Thoracic aorta (tissue), 2 donors: Measurements from ENCODE around the gene CLN6. TPM values are rescaled to one million over a fixed set of nuclear protein-coding genes. Genes with fewer than 3 reads are reported as not detected.
"Not testable (repeated sequence)": the region's sequence is repeated elsewhere in the genome, so short reads cannot be mapped to it uniquely, and the experiment has no call there.

Experiments
- ATAC-seq: fragments of 150-250 bp; one replicate; pipeline ENCODE4 v1.8.0; 2017; ENCODE audit warnings: low read depth; ENCODE audit not compliant: insufficient number of reproducible peaks, low FRiP score
- DNase-seq: peaks from one replicate; pipeline ENCODE4 v3.0.0-alpha.2; 2020; ENCODE audit warnings: low spot score
- H3K27ac ChIP-seq, 2 donors: fragments of 200-600 bp; sonication (generic); 1 replicate in 1 of 2; 2 replicates in 1 of 2; pipeline ENCODE4 v1.5.1; 2016; ENCODE audit warnings: mild to moderate bottlenecking in 2 of 2, moderate library complexity in 2 of 2
- H3K27me3 ChIP-seq: fragments of 200-600 bp; sonication (generic); replicated peaks from 2 replicates; pipeline ENCODE4 v1.6.0; 2016; ENCODE audit warnings: mild to moderate bottlenecking; ENCODE audit not compliant: insufficient read depth
- H3K36me3 ChIP-seq: fragments of 200-600 bp; sonication (generic); one replicate; pipeline ENCODE4 v1.5.1; 2016
- H3K4me1 ChIP-seq, 2 donors: fragments of 200-600 bp; sonication (generic); 1 replicate in 1 of 2; 2 replicates in 1 of 2; pipeline versions ENCODE4 v1.5.1 to v1.6.0; 2016; ENCODE audit warnings: low read depth in 2 of 2, mild to moderate bottlenecking in 1 of 2; ENCODE audit not compliant: control insufficient read depth in 1 of 2
- H3K4me3 ChIP-seq: fragments of 200-600 bp; sonication (generic); 2 replicates; pipeline ENCODE4 v1.5.1; 2016; ENCODE audit warnings: mild to moderate bottlenecking
- H3K9me3 ChIP-seq: fragments of 200-600 bp; sonication (generic); 2 replicates; pipeline ENCODE4 v1.5.1; 2016
- total RNA-seq, 2 donors: library from RNA; depleted of rRNA; stranded (reverse); fragments of >200 nt; gene quantifications; one replicate each; pipeline versions ENCODE4 v1.1.0 to v1.2.3, GENCODE V29; 2016
- TF ChIP-seq, protein P1 (sequence below): fragments of 200-600 bp; sonication (generic); IDR thresholded peaks from one replicate; pipeline ENCODE4 v1.5.1; 2019; ENCODE audit warnings: antibody characterized with exemption

The CLN6 gene
- total RNA-seq, 2 donors from 2014 or later: 18.5 to 22.9 TPM

DNA sequence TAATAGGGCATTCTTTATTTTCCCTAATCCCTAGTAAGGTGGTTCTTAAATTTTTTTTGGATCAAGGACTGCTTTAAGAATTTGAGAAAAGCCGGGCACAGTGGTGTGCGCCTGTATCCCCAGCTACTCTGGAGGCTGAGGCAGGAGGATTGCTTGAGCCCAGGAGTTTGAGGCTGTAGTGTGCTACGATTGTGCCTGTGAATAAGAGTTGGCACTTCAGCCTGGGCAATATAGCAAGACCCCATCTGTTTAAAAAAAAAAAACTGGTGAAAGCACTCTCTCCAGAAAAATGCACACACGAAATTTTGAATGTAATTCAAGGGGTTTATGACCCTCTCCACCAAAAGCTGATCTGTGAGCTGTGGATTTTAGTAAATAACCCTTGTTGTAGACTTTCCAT is 56.4 kb downstream of the CLN6 start:
- no peak for DNase-seq
- Histone ChIP-seq H3K9me3 (no peaks in the 10 kb centered on the region), H3K4me3 (no peak overlapping the region), H3K27me3 (no peaks in the 10 kb centered on the region), H3K4me1 (peaks cover 17 to 32% of the 10 kb centered on the region in 2 donors), H3K36me3 (peaks cover 6% of the 10 kb centered on the region), H3K27ac (no peak overlapping the region)
- TF ChIP-seq, protein P1, sequence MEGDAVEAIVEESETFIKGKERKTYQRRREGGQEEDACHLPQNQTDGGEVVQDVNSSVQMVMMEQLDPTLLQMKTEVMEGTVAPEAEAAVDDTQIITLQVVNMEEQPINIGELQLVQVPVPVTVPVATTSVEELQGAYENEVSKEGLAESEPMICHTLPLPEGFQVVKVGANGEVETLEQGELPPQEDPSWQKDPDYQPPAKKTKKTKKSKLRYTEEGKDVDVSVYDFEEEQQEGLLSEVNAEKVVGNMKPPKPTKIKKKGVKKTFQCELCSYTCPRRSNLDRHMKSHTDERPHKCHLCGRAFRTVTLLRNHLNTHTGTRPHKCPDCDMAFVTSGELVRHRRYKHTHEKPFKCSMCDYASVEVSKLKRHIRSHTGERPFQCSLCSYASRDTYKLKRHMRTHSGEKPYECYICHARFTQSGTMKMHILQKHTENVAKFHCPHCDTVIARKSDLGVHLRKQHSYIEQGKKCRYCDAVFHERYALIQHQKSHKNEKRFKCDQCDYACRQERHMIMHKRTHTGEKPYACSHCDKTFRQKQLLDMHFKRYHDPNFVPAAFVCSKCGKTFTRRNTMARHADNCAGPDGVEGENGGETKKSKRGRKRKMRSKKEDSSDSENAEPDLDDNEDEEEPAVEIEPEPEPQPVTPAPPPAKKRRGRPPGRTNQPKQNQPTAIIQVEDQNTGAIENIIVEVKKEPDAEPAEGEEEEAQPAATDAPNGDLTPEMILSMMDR: no peak
- ATAC-seq: no peak

DNA sequence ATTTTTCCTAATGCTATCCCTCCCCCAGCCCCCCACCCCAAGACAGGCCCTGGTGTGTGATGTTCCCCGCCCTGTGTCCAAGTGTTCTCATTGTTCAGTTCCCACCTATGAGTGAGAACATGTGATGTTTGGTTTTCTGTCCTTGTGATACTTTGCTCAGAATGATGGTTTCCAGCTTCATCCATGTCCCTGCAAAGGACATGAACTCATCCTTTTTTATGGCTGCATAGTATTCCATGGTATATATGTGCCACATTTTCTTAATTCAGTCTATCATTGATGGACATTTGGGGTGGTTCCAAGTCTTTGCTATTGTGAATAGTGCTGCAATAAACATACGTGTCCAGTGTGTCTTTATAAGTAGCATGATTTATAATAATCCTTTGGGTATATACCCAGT is 57.5 kb downstream of the CLN6 start:
- H3K27me3 ChIP-seq, H3K4me3 ChIP-seq, ATAC-seq, DNase-seq, H3K9me3 ChIP-seq, H3K36me3 ChIP-seq, H3K27ac ChIP-seq: not testable (repeated sequence)
- H3K4me1 ChIP-seq: peaks cover 13 to 21% of the 10 kb centered on the region in 2 donors

- ATAC-seq: no peak
These were observed 62.7 kb downstream of the CLN6 start for GRCh38 chr15:68166847-68167246.

DNA sequence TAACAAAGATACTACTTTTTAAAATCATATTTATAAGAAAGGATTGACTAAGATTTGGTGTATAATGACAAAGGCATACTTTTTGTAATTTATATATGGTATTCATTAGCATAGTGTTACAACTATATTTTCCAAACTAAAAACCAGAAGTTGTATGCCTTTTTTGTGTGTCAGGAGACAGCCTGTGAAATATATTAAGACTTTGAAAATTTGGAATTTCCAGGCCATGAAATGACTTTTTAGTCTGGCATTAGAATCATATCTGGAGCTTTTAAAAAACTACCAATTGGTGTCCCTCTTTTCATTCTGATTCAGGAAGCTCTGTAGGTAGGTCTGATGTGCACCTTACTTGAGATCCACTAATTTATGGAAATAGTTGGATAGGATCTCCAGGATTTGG is 66.3 kb downstream of the CLN6 start:
- Histone ChIP-seq H3K9me3 (no peaks in the 10 kb centered on the region), H3K36me3 (peaks cover 9% of the 10 kb centered on the region), H3K27me3 (no peaks in the 10 kb centered on the region), H3K27ac (no peak overlapping the region), H3K4me1 (peaks cover 7 to 8% of the 10 kb centered on the region in 2 donors), H3K4me3 (no peak overlapping the region)
- TF ChIP-seq, protein P1: no peak
- ATAC-seq: no peak
- DNase-seq: no peak

More at GRCh38 chr15:68166847-68167246, 62.7 kb downstream of the CLN6 start:
- peaks cover 7% of the 10 kb centered on the region for H3K36me3 ChIP-seq
- H3K27ac ChIP-seq: no peak overlapping the region
- H3K4me3 ChIP-seq: no peak overlapping the region
- DNase-seq: no peak
- no peaks in the 10 kb centered on the region for H3K27me3 ChIP-seq
- no peaks in the 10 kb centered on the region for H3K9me3 ChIP-seq
- TF ChIP-seq, protein P1: no peak
- peaks cover 6 to 12% of the 10 kb centered on the region in 2 donors for H3K4me1 ChIP-seq

- H3K9me3 ChIP-seq: no peaks in the 10 kb centered on the region
- H3K27me3 ChIP-seq: no peaks in the 10 kb centered on the region
- ATAC-seq (no peak), DNase-seq (no peak)
- peaks cover 7% of the 10 kb centered on the region for H3K36me3 ChIP-seq
- TF ChIP-seq, protein P1: no peak
- peaks cover 12 to 25% of the 10 kb centered on the region in 2 donors for H3K4me1 ChIP-seq
- peak overlapping the region; percentile 7 to 65 for H3K27ac ChIP-seq
- H3K4me3 ChIP-seq: peak overlapping the region; percentile 27
These were observed 71.4 kb downstream of the CLN6 start for GRCh38 chr15:68158046-68158628.

DNA sequence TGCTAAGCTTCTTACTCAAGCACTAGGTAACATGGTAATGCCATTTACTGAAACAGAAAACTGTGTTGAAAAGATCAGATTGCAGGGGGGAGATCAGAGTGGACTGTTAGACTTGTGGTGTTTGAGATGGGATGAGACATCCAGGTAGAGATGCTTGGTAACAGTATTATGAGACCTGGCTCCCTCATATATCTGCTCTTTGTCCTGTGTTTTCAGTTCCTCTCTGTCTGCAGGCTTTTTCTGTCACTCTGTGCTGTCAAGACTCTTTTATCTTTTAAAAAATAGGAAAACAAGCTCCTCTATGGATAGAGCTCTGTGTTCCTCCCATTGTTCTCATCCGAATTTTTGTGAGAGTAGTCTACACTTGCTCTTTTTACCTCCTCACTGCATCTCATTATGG is 72.5 kb downstream of the CLN6 start:
- Histone ChIP-seq H3K27ac (peak overlapping the region in 1 of 2 donors; percentile 65), H3K36me3 (peaks cover 2% of the 10 kb centered on the region), H3K4me3 (no peak overlapping the region), H3K4me1 (peaks cover 12 to 25% of the 10 kb centered on the region in 2 donors), H3K27me3 (no peaks in the 10 kb centered on the region), H3K9me3 (no peaks in the 10 kb centered on the region)
- ATAC-seq: no peak
- no peak for DNase-seq
- TF ChIP-seq, protein P1: no peak
